ENCODE measurements around the gene AK5.
A peak's percentile ranks its signal among the peaks of the same experiment; 100 is the strongest.

The AK5 gene

DNA sequence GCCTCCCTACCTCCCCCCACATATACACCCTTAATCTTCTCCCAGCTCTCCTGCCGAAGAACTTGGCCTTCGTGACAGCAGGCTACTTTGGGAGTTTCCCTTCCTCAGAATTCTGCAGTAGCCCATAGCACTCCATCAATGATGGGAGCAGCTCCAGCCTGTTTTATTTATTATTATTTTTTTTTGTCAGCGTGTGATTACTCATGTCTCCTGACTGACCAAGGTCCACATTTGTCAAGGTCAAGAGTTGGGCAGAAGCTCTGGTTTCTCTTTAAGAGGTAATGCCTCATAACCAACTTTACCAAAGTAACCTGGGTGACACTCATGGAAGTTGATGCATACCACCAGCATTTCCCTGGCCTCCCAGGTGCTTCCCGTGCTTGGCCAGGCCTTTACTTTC lies 275.2 kb downstream of the AK5 start:
- TF ChIP-seq, protein P1, sequence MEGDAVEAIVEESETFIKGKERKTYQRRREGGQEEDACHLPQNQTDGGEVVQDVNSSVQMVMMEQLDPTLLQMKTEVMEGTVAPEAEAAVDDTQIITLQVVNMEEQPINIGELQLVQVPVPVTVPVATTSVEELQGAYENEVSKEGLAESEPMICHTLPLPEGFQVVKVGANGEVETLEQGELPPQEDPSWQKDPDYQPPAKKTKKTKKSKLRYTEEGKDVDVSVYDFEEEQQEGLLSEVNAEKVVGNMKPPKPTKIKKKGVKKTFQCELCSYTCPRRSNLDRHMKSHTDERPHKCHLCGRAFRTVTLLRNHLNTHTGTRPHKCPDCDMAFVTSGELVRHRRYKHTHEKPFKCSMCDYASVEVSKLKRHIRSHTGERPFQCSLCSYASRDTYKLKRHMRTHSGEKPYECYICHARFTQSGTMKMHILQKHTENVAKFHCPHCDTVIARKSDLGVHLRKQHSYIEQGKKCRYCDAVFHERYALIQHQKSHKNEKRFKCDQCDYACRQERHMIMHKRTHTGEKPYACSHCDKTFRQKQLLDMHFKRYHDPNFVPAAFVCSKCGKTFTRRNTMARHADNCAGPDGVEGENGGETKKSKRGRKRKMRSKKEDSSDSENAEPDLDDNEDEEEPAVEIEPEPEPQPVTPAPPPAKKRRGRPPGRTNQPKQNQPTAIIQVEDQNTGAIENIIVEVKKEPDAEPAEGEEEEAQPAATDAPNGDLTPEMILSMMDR (conservative IDR thresholded peaks at IDR 0.05) = no peak

DNA sequence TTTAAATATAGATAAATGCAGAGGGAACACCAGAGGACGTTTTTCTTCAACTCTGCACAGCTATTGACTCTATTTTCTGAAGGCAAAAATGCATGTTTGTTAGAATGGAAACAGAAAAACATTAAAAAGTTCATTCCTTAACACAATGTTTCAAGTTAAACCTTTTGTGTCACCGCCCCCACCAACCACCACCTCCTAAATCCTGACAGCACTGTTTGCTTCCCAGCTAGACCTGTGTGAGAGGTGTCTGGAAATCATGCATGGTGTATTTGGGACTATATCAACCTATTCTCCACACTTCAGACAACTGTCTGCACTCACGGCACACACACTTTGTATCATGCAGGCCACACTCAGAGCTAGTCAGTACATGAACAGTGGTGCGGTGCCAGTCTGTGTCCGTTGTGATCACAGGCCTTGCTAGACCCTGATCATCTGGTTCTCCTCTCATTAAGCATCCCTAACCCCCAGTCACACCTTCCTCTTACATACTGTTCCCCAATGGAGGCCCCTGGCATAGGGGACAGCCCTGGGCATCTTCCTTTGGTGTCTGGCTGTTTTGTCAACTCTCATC lies 276.9 kb downstream of the AK5 start:
- TF ChIP-seq, protein P1 (conservative IDR thresholded peaks at IDR 0.05) = no peak
- no peak overlapping the region for H3K27ac ChIP-seq

More for the DNA sequence above, 275.2 kb downstream of the AK5 start:
- H3K27ac ChIP-seq = no peak overlapping the region

DNA sequence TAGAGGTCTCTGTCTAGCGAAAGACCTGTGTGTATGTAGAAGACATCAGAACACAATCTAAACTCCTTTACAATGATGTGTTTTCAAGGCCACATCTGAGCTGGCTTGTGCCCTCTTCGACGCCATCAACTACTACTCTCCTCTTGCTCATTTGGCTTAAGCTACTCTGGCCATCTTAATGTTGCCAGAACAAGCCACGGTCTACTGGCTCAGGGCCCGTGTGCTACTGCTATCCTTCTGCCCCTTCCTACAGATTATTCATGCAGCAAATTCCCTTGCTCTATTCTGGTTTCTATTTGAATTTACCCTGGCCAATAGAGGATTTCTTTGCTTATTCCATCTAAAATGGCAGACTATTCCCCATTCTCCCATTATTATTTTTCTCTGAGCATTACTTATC lies 278.9 kb downstream of the AK5 start:
- TF ChIP-seq, protein P1 (conservative IDR thresholded peaks at IDR 0.05) = no peak
- H3K27ac ChIP-seq = no peak overlapping the region

DNA sequence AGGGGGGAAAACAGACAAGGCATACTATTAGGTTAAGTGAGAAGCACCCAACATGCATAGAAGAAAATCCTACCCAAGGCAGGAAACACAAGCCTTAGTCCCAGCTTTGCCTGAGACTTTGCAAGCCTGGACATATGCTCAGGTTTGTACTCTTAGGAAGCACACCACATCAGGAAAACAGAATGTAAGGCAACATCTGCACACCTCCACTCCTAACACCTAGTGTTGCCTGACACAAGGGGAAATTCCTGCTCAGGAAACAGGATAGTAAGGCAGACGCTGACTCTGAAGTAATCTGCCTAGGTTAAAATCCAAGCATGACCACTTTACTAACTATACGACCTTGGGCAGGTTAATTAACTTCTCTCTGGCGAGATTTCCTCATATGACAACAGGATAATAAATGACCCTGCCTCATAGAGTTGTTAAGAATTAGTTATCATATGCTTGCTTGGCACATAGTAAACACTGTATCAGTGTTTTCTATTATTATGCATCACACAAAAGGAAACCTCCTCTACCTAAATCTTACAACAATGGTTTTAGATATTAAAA lies 280.9 kb downstream of the AK5 start:
- H3K27ac ChIP-seq = peak overlapping the region; percentile 57
- TF ChIP-seq, protein P1 (conservative IDR thresholded peaks at IDR 0.05) = no peak

DNA sequence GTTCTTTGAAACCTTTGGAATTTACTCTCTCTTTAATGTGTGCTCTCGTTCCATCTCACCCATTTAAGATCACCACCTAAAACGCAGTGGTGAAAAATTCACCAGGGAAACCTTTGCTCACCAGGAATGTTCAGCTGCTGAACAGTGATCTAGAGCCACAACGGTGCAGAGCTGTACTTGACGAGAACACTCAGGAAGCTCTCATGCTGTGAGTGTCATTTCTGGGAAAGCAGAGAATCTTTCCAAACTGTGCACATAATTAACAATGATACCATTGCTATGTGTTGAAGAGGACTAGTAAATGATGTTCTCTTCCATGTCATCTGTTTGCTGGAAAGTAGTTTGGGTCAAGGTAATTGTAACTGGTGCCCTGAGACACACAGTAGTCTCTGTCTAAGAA lies 283.5 kb downstream of the AK5 start:
- TF ChIP-seq, protein P1 (conservative IDR thresholded peaks at IDR 0.05) = no peak
- H3K27ac ChIP-seq = peak overlapping the region; percentile 57

DNA sequence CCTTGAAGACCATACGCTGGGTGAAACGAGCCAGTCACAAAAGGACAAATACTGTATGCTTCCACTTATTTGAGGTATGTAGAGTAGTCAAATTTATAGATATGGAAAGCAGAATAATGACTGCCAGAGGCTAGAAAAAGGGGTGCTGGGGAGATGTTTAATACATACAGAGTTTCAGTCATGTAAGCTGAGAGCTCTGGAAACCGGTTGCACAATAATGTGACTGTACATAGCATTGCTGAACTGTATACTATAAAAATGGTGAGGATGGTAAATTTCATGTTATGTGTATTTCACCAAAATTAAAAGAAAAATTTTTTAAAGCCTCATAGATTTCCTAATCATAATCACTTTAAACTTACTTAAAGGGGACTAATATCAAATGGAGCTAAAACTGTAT lies 289.8 kb downstream of the AK5 start:
- H3K27ac ChIP-seq = no peak overlapping the region
- TF ChIP-seq, protein P1 (conservative IDR thresholded peaks at IDR 0.05) = no peak

DNA sequence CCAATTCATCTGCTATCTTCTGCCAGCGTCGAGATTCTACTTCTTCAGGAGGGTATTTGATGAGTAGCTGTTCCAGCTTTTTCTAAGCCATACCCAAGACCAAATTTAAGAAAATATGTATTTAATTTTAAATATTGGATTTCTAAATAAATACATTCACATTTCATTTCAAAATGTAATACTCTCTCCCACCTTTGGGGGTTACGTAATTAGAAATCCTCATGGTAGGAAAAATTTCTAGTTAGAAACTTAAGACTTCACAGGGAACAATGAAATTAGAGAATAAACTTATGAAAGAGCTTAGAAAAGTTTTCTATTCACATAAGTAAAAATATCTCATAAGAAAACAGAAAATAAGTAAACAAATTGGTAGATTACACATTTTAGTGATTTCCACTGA lies 297.7 kb downstream of the AK5 start:
- TF ChIP-seq, protein P1 (conservative IDR thresholded peaks at IDR 0.05) = no peak
- no peak overlapping the region for H3K27ac ChIP-seq

All from VCaP (cell line).